ENCODE measurements around the gene PTGDR2. TPM values are rescaled to one million over a fixed set of nuclear protein-coding genes. Genes with fewer than 3 reads are reported as not detected.

PTGDR2 gene
- total RNA-seq, 4 donors from 2014 or later = 0.31 to 2.7 (median 0.85) TPM; not detected in 1

DNA sequence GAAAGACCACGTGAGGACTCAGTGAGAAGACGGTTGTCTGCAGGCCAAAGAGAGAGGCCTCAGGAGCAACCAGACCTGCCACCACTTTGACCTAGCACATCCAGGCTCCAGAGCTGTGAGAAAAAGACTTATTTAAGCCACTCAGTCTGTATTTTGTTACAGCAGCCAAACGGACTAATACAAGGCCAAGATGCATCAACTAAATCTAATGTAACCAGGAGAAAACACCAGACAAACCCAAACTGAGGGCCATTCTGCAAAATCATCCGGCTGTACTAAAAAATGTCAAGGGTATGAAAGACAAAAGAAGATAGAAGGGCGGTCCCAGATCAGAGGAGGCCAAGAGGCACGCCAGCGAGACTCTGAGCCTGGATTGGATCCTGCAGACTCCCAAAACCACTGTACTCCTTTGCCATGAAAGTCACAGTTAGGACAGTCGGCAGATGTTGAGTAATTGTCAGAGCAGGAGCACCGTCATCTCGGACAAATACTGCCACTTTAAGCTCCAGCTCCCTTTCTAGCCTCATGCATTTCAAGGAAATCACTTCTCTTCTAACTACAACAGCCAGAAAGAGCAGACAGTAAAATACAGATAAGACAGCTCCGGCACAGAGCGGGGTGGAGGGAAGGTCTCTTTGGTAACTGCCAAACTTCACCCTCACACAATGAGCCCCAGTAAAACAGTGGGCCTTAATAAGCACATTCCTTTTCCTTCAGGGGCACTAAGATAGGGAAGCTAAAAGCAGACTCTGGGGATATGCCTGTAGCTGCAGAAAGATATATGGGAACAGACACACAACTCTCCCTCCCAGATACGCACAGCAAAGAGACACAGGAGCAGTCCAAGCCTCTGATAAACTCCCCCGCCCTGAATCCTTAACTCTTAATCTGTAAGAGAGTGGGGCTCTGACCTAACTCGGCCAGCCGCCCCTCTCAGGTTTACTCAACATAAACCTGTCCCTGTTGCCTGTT, 8.1 kb upstream of the PTGDR2 start:
- Histone ChIP-seq H3K27ac (no peak overlapping the region), H3K4me3 (no peak overlapping the region), H3K4me1 (no peaks in the 10 kb centered on the region), H3K36me3 (no peaks in the 10 kb centered on the region), H3K9me3 (no peaks in the 10 kb centered on the region), H3K27me3 (no peaks in the 10 kb centered on the region)
- 76 to 80% methylated on average over 16 of the region's 16 CpGs for WGBS, 2 donors
- TF ChIP-seq POLR2A (IDR thresholded peaks at IDR 0.05) = no peak
- TF ChIP-seq, protein P1, sequence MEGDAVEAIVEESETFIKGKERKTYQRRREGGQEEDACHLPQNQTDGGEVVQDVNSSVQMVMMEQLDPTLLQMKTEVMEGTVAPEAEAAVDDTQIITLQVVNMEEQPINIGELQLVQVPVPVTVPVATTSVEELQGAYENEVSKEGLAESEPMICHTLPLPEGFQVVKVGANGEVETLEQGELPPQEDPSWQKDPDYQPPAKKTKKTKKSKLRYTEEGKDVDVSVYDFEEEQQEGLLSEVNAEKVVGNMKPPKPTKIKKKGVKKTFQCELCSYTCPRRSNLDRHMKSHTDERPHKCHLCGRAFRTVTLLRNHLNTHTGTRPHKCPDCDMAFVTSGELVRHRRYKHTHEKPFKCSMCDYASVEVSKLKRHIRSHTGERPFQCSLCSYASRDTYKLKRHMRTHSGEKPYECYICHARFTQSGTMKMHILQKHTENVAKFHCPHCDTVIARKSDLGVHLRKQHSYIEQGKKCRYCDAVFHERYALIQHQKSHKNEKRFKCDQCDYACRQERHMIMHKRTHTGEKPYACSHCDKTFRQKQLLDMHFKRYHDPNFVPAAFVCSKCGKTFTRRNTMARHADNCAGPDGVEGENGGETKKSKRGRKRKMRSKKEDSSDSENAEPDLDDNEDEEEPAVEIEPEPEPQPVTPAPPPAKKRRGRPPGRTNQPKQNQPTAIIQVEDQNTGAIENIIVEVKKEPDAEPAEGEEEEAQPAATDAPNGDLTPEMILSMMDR (IDR thresholded peaks at IDR 0.05) = no peak
- intact Hi-C loops (cut with DNase I) = no loop called here
- DNase-seq = no peak

DNA sequence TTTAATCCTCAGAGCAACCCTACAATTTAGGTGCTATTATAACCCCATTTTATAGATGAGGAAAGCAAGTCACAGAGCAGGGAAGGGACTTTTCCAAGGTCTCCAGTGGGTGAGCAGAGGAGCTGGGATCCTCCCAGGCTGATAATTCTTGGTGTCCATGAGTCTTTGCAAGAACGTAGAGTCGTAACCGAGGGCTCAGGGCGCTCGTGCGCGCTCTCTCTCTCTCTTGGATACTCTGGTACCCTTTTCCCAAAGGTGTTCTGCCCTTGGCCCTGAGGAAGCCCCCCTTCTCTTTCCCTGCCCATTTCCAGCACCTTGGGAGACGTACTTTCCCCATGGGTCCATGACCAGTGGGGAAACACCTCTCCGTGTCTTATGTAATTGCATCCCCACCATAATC, 6.4 kb upstream of the PTGDR2 start:
- no peaks in the 10 kb centered on the region for H3K9me3 ChIP-seq
- H3K27ac ChIP-seq = no peak overlapping the region
- no peaks in the 10 kb centered on the region for H3K27me3 ChIP-seq
- TF ChIP-seq, protein P1 (IDR thresholded peaks at IDR 0.05) = no peak
- TF ChIP-seq POLR2A (IDR thresholded peaks at IDR 0.05) = no peak
- H3K4me1 ChIP-seq = no peaks in the 10 kb centered on the region
- no peak overlapping the region for H3K4me3 ChIP-seq
- DNase-seq = no peak
- no peaks in the 10 kb centered on the region for H3K36me3 ChIP-seq
- intact Hi-C loops (cut with DNase I) = no loop called here
- WGBS, 2 donors = 83 to 86% methylated on average over 2 to 9 of the region's 9 CpGs

DNA sequence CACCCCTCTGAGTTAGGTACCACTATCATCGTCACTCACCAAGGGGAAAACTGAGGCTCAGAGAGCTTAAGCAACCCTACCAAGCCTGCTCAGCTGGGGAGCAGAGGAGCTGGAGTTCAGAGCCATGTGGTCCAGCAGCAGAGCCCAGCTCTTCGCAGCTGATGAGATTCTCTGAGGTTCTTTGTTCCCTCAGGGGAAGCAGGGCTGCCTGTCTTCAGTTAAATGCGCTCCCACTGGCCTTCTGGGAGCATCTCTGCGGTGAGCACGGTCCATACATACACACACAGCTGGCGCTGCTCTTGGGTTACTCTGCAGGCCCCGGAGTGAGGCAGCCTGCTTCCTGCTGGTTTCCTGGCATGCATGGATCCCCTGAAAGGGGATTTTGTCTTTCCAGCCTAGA, 5.2 kb upstream of the PTGDR2 start:
- intact Hi-C loops (cut with DNase I) = no loop called here
- no peaks in the 10 kb centered on the region for H3K9me3 ChIP-seq
- no peaks in the 10 kb centered on the region for H3K27me3 ChIP-seq
- no peak for DNase-seq
- no peaks in the 10 kb centered on the region for H3K36me3 ChIP-seq
- H3K27ac ChIP-seq = no peak overlapping the region
- TF ChIP-seq, protein P1 (IDR thresholded peaks at IDR 0.05) = no peak
- no peak for TF ChIP-seq POLR2A (IDR thresholded peaks at IDR 0.05)
- no peak overlapping the region for H3K4me3 ChIP-seq
- no peaks in the 10 kb centered on the region for H3K4me1 ChIP-seq
- WGBS, 2 donors = 67% methylated on average over 1 of the region's 7 CpGs; no CpG with 5 or more reads in 1 of the 2 donors

DNA sequence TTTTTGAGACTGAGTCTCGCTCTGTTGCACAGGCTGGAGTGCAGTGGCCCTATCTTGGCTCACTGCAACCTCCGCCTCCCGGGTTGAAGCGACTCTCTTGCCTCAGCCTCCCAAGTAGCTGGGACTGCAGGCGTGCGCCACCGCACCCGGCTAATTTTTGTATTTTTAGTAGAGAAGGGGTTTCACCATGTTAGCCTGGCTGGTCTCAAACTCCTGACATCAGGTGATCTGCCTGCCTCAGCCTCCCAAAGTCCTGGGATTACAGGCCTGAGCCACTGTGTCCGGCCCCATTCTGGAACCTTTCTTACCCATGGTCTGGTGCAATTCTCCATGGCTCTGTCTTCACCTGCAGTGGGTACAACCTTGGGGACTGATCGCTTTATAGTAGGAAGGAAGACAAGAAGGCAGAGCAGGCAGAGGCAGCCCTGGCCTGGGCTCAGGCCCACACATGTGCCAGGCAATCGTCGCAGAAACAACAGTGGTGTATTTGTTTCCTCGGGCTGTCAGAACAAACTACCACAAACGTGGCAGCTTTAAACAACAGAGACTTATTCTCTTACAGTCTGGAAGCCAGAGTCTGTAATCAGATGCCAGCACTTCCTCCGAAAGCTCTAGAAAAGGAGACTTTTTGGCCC, 4.0 kb upstream of the PTGDR2 start:
- Histone ChIP-seq H3K27me3 (no peaks in the 10 kb centered on the region), H3K27ac (no peak overlapping the region), H3K36me3 (no peaks in the 10 kb centered on the region), H3K9me3 (no peaks in the 10 kb centered on the region), H3K4me3 (no peak overlapping the region), H3K4me1 (no peaks in the 10 kb centered on the region)
- TF ChIP-seq, protein P1 (IDR thresholded peaks at IDR 0.05) = no peak
- TF ChIP-seq POLR2A (IDR thresholded peaks at IDR 0.05) = no peak
- WGBS, 2 donors = 71 to 84% methylated on average over 8 to 13 of the region's 15 CpGs
- DNase-seq = no peak
- intact Hi-C loops (cut with DNase I) = no loop called here

All from esophagus squamous epithelium (tissue), 5 donors.